SK-N-SH (cell line): ENCODE results near the gene ZNF484. TPM values are rescaled to one million over a fixed set of nuclear protein-coding genes. Genes with fewer than 3 reads are reported as not detected.

Source experiments
- CTCF ChIA-PET: fragments of 300-600, 350-600 bp; formaldehyde crosslinking; extraction: SDS; loops from one replicate; lab custom pipeline; 2021; lab: Yijun Ruan, JAX
- POLR2A ChIA-PET: fragments of 350-600 bp; sonication (Branson Sonifier 250); formaldehyde crosslinking; extraction: SDS; loops from one replicate; lab custom pipeline; 2020; ENCODE audit warnings: antibody characterized with exemption, inconsistent platforms; lab: Yijun Ruan, JAX
- DNase-seq: peaks from one replicate; pipeline ENCODE4 v3.0.0; 2012
- H2AFZ ChIP-seq: fragments of 200-600 bp; sonication (generic); 2 replicates; pipeline ENCODE4 v1.8.1; 2016; ENCODE audit warnings: antibody characterized with exemption, mild to moderate bottlenecking, low read depth
- H3F3A ChIP-seq: fragments of 200-600 bp; sonication (generic); replicated peaks from 2 replicates; pipeline ENCODE3; 2016; ENCODE audit warnings: antibody characterized with exemption, mild to moderate bottlenecking; ENCODE audit not compliant: insufficient read depth
- H3K27ac ChIP-seq, 2 experiments: fragments of 200-500 bp in 1 of 2; fragments of 200-600 bp in 1 of 2; sonication (Bioruptor generic) in 1 of 2; sonication (generic), shearing (Covaris generic) in 1 of 2; 2 replicates each; pipeline versions ENCODE4 v1.5.1 to v1.6.1; 2014 to 2016; ENCODE audit warnings: low read depth in 2 of 2, inconsistent platforms in 1 of 2, low read length in 1 of 2, mild to moderate bottlenecking in 1 of 2, mixed read lengths in 1 of 2
- H3K27me3 ChIP-seq: fragments of 200-600 bp; sonication (generic), shearing (Covaris generic); 2 replicates; pipeline ENCODE4 v1.6.1; 2016; ENCODE audit warnings: mixed run types; ENCODE audit not compliant: insufficient read depth
- H3K36me3 ChIP-seq, 2 experiments: fragments of 200-500 bp in 1 of 2; fragments of 200-600 bp in 1 of 2; sonication (Bioruptor generic) in 1 of 2; sonication (generic) in 1 of 2; replicated peaks in 1 of 2; 2 replicates each; pipeline versions ENCODE3 to v1.5.1; 2014 to 2016; ENCODE audit warnings: low read length in 1 of 2, mild to moderate bottlenecking in 1 of 2; ENCODE audit not compliant: insufficient read depth in 2 of 2, control insufficient read depth in 1 of 2
- H3K4me1 ChIP-seq, 2 experiments: fragments of 200-500 bp in 1 of 2; fragments of 200-600 bp in 1 of 2; sonication (Bioruptor generic) in 1 of 2; sonication (generic), shearing (Covaris generic) in 1 of 2; 2 replicates each; pipeline versions ENCODE4 v1.5.1 to v1.6.1; 2014 to 2016; ENCODE audit warnings: low read depth in 1 of 2, low read length in 1 of 2, mixed run types in 1 of 2; ENCODE audit not compliant: insufficient read depth in 2 of 2, control insufficient read depth in 1 of 2
- H3K4me2 ChIP-seq: fragments of 200-600 bp; sonication (generic), shearing (Covaris generic); 2 replicates; pipeline ENCODE4 v1.6.1; 2017; ENCODE audit warnings: mixed run types
- H3K4me3 ChIP-seq, 2 experiments: fragments of 200-500 bp in 1 of 2; fragments of 200-600 bp in 1 of 2; sonication (Bioruptor generic) in 1 of 2; sonication (generic), shearing (Covaris generic) in 1 of 2; 2 replicates each; pipeline versions ENCODE4 v1.5.1 to v1.8.1; 2014 to 2016; ENCODE audit warnings: low read depth in 2 of 2, inconsistent platforms in 1 of 2, low read length in 1 of 2, mild to moderate bottlenecking in 1 of 2, mixed read lengths in 1 of 2, moderate library complexity in 1 of 2
- H3K79me2 ChIP-seq: fragments of 200-600 bp; sonication (generic); 2 replicates; pipeline ENCODE4 v1.8.1; 2017; ENCODE audit warnings: mild to moderate bottlenecking; ENCODE audit not compliant: insufficient read depth
- H3K9ac ChIP-seq: fragments of 200-600 bp; sonication (generic); 2 replicates; pipeline ENCODE4 v1.6.1; 2017; ENCODE audit warnings: mixed run types
- H3K9me2 ChIP-seq: fragments of 200-600 bp; sonication (generic); 2 replicates; pipeline ENCODE4 v1.6.1; 2017; ENCODE audit warnings: mixed run types
- H3K9me3 ChIP-seq: fragments of 200-600 bp; sonication (generic); 2 replicates; pipeline ENCODE4 v1.6.1; 2017; ENCODE audit warnings: mixed run types, mild to moderate bottlenecking, moderate library complexity
- H4K20me1 ChIP-seq: fragments of 200-600 bp; sonication (generic); 2 replicates; pipeline ENCODE4 v1.6.1; 2017; ENCODE audit warnings: mild to moderate bottlenecking, mixed run types; ENCODE audit not compliant: insufficient read depth
- CHD2 ChIP-seq: fragments of 150-350 bp; IDR thresholded peaks from 2 replicates; pipeline ENCODE4 v1.6.1; 2018; ENCODE audit warnings: low read length; ENCODE audit not compliant: partially characterized antibody
- CTCF ChIP-seq: fragments of 200-600 bp; sonication (generic); IDR thresholded peaks from 2 replicates; pipeline ENCODE4 v1.6.1; 2017; ENCODE audit warnings: antibody characterized with exemption, mild to moderate bottlenecking, moderate library complexity
- ELF1 ChIP-seq: IDR thresholded peaks from 2 replicates; pipeline ENCODE4 v1.4.0; 2012
- FOSL2 ChIP-seq: IDR thresholded peaks from 2 replicates; pipeline ENCODE4 v1.4.0; 2012; ENCODE audit warnings: low read depth, mild to moderate bottlenecking, moderate library complexity, borderline replicate concordance
- FOXM1 ChIP-seq: IDR thresholded peaks from 2 replicates; pipeline ENCODE4 v1.4.0; 2012; ENCODE audit warnings: low read depth, mild to moderate bottlenecking
- GABPA ChIP-seq: IDR thresholded peaks from 2 replicates; pipeline ENCODE4 v1.4.0; 2012; ENCODE audit warnings: low read depth, mild to moderate bottlenecking
- IRF3 ChIP-seq: fragments of 150-350 bp; IDR thresholded peaks from 2 replicates; pipeline ENCODE4 v1.6.1; 2016; ENCODE audit warnings: mild to moderate bottlenecking, low read depth, low read length
- JUND ChIP-seq: IDR thresholded peaks from 2 replicates; pipeline ENCODE4 v1.4.0; 2012
- MAX ChIP-seq: IDR thresholded peaks from 2 replicates; pipeline ENCODE4 v1.4.0; 2012; ENCODE audit warnings: low read depth
- MXI1 ChIP-seq: IDR thresholded peaks from 2 replicates; pipeline ENCODE4 v1.6.1; 2012; ENCODE audit warnings: mild to moderate bottlenecking, low read depth, low read length, improper control_type of control experiment
- NRF1 ChIP-seq: IDR thresholded peaks from 2 replicates; pipeline ENCODE4 v1.6.1; 2012; ENCODE audit warnings: low read depth, mild to moderate bottlenecking, low read length
- PBX3 ChIP-seq: IDR thresholded peaks from 2 replicates; pipeline ENCODE4; 2012
- POLR2AphosphoS5 ChIP-seq: IDR thresholded peaks from 2 replicates; pipeline ENCODE4 v1.6.1; 2012; ENCODE audit warnings: low read depth, low read length
- RAD21 ChIP-seq: IDR thresholded peaks from 2 replicates; pipeline ENCODE4 v1.6.1; 2012; ENCODE audit warnings: mild to moderate bottlenecking, low read length
- RCOR1 ChIP-seq: fragments of 150-350 bp; IDR thresholded peaks from 2 replicates; pipeline ENCODE4 v1.6.1; 2017; ENCODE audit warnings: antibody characterized with exemption, low read length
- RFX5 ChIP-seq: IDR thresholded peaks from 2 replicates; pipeline ENCODE4 v1.6.1; 2012; ENCODE audit warnings: mild to moderate bottlenecking, improper control_type of control experiment, low read length
- RXRA ChIP-seq: IDR thresholded peaks from 2 replicates; pipeline ENCODE4 v1.4.0; 2012; ENCODE audit warnings: low read depth, mild to moderate bottlenecking, borderline replicate concordance
- SIN3A ChIP-seq: IDR thresholded peaks from 2 replicates; pipeline ENCODE4 v1.6.1; 2012; ENCODE audit warnings: low read depth, mild to moderate bottlenecking, low read length, moderate library complexity, borderline replicate concordance
- SMC3 ChIP-seq: IDR thresholded peaks from 2 replicates; pipeline ENCODE4 v1.6.1; 2012; ENCODE audit warnings: low read depth, low read length, improper control_type of control experiment
- TAF1 ChIP-seq: IDR thresholded peaks from 2 replicates; pipeline ENCODE4 v1.6.1; 2012; ENCODE audit warnings: low read depth, mild to moderate bottlenecking, low read length, moderate library complexity, borderline replicate concordance
- TEAD4 ChIP-seq: IDR thresholded peaks from 2 replicates; pipeline ENCODE4 v1.4.0; 2012; ENCODE audit warnings: mild to moderate bottlenecking, borderline replicate concordance; ENCODE audit not compliant: insufficient read depth
- USF2 ChIP-seq: fragments of 150-350 bp; IDR thresholded peaks from 2 replicates; pipeline ENCODE4 v1.6.1; 2017; ENCODE audit warnings: antibody characterized with exemption, low read length, low read depth, borderline replicate concordance
- YY1 ChIP-seq: IDR thresholded peaks from 2 replicates; pipeline ENCODE4 v1.4.0; 2012; ENCODE audit warnings: low read depth, mild to moderate bottlenecking
- WGBS: methylation state at CpG from one replicate; pipeline ENCODE4 v1.1.6; 2017; ENCODE audit warnings: low lambda C conversion rate; 5-methylcytosine and 5-hydroxymethylcytosine counted together
- polyA plus RNA-seq, 3 experiments: library from polyadenylated mRNA; depleted of rRNA; stranded (reverse); fragments of >200 nt; gene quantifications; 2 replicates each; pipeline ENCODE4 v1.2.3, GENCODE V29; 2012

ZNF484 gene
- polyA plus RNA-seq, 1 of the 3 experiments (the other 2 are of a cell fraction) = 0.79 TPM

- peaks cover 8 to 9% of the 10 kb centered on the region in 2 experiments; a peak in 3 of 4 replicates for H3K4me1 ChIP-seq
- H3K27ac ChIP-seq = no peak overlapping the region
- H4K20me1 ChIP-seq = no peaks in the 10 kb centered on the region
- no peak overlapping the region for H3K4me2 ChIP-seq
- H3K9me2 ChIP-seq = no peaks in the 10 kb centered on the region
- no peak overlapping the region for H3K4me3 ChIP-seq
- DNase-seq = no peak
- 70% methylated on average over 1 of the region's 1 CpG for WGBS
- H3K27me3 ChIP-seq = no peaks in the 10 kb centered on the region
- H3F3A ChIP-seq = no peaks in the 10 kb centered on the region
- peaks cover 60% of the 10 kb centered on the region for H3K79me2 ChIP-seq
- CTCF ChIA-PET = no interaction called here
- TF ChIP-seq TEAD4 = no peak
- no peak for TF ChIP-seq RAD21
- no peak for TF ChIP-seq IRF3
- no peak for TF ChIP-seq PBX3
- no peak for TF ChIP-seq ELF1
- TF ChIP-seq RFX5 = no peak
- no peak for TF ChIP-seq FOSL2
- TF ChIP-seq SIN3A = no peak
- TF ChIP-seq CTCF = no peak
- no peak for TF ChIP-seq MAX
- no peak for TF ChIP-seq TAF1
- no peak for TF ChIP-seq CHD2
- no peak for TF ChIP-seq NRF1
- POLR2A ChIA-PET = no interaction called here
- H3K9me3 ChIP-seq = no peaks in the 10 kb centered on the region
- H2AFZ ChIP-seq = no peak overlapping the region
- H3K36me3 ChIP-seq = peaks cover 13 to 15% of the 10 kb centered on the region in 2 experiments
- H3K9ac ChIP-seq = no peak overlapping the region
Observed at GRCh38 chr9:92875373-92875772, 2.5 kb downstream of the ZNF484 start.

- Histone ChIP-seq H3K4me3 (no peak overlapping the region), H3K79me2 (peaks cover 58% of the 10 kb centered on the region), H2AFZ (no peak overlapping the region), H3K9ac (no peak overlapping the region), H3K9me3 (no peaks in the 10 kb centered on the region), H3K27me3 (no peaks in the 10 kb centered on the region), H3F3A (no peaks in the 10 kb centered on the region), H4K20me1 (0 out of 2 replicates have a peak, but pooled peaks cover 7% of the 10 kb centered on the region), H3K9me2 (no peaks in the 10 kb centered on the region), H3K36me3 (peaks cover 28 to 41% of the 10 kb centered on the region in 2 experiments), H3K27ac (no peak overlapping the region), H3K4me2 (no peak overlapping the region), H3K4me1 (peaks cover 0 to 3% of the 10 kb centered on the region in 2 experiments; a peak in 1 of 4 replicates)
- POLR2A ChIA-PET = no interaction called here
- 96% methylated on average over 2 of the region's 2 CpGs for WGBS
- CTCF ChIA-PET = no interaction called here
- DNase-seq = no peak
- TF ChIP-seq SMC3 (no peak), RXRA (no peak), IRF3 (no peak), MXI1 (no peak), FOXM1 (no peak), RCOR1 (no peak), NRF1 (no peak), POLR2AphosphoS5 (no peak), USF2 (no peak), YY1 (no peak), PBX3 (no peak), GABPA (no peak), JUND (no peak)
Observed at GRCh38 chr9:92870289-92870688, 7.5 kb downstream of the ZNF484 start.
